KMS-11 (cell line): ENCODE data around the gene SLC12A5.

Experiments used
- H2AFZ ChIP-seq: fragments of 200-600 bp; sonication (generic); 2 replicates; pipeline ENCODE4 v1.6.1; 2016; ENCODE audit warnings: antibody characterized with exemption, mixed run types, low read depth
- H3K27ac ChIP-seq: fragments of 200-600 bp; sonication (generic); 2 replicates; pipeline ENCODE4 v1.6.1; 2016; ENCODE audit warnings: mild to moderate bottlenecking, mixed run types
- H3K27me3 ChIP-seq: fragments of 200-600 bp; sonication (generic); 2 replicates; pipeline ENCODE4 v1.6.1; 2017; ENCODE audit warnings: mild to moderate bottlenecking, low read depth, mixed run types, moderate library complexity; ENCODE audit not compliant: insufficient read depth
- H3K36me3 ChIP-seq: fragments of 200-600 bp; sonication (generic); 2 replicates; pipeline ENCODE4 v1.6.1; 2017; ENCODE audit warnings: mild to moderate bottlenecking, mixed run types; ENCODE audit not compliant: insufficient read depth
- H3K4me1 ChIP-seq: fragments of 200-600 bp; sonication (generic); 2 replicates; pipeline ENCODE4 v1.6.1; 2016; ENCODE audit warnings: mild to moderate bottlenecking, low read depth, mixed run types; ENCODE audit not compliant: poor library complexity, severe bottlenecking
- H3K4me2 ChIP-seq: fragments of 200-600 bp; sonication (generic); 2 replicates; pipeline ENCODE4 v1.7.0; 2016; ENCODE audit warnings: mild to moderate bottlenecking, mixed run types
- H3K4me3 ChIP-seq: fragments of 200-600 bp; sonication (generic); IDR thresholded peaks from 2 replicates; pipeline ENCODE4 v1.6.1; 2017; ENCODE audit warnings: low read depth, low read length, mixed read lengths; ENCODE audit not compliant: insufficient read depth
- H3K79me2 ChIP-seq: fragments of 200-600 bp; sonication (generic); 2 replicates; pipeline ENCODE4 v1.6.1; 2016; ENCODE audit warnings: low read depth, mixed run types; ENCODE audit not compliant: insufficient read depth
- H3K9ac ChIP-seq: fragments of 200-600 bp; sonication (generic); 2 replicates; pipeline ENCODE4 v1.6.1; 2016; ENCODE audit warnings: mild to moderate bottlenecking, mixed run types
- H4K20me1 ChIP-seq: fragments of 200-600 bp; sonication (generic); 2 replicates; pipeline ENCODE4 v1.6.1; 2016; ENCODE audit warnings: mild to moderate bottlenecking, mixed run types; ENCODE audit not compliant: insufficient read depth
- CTCF ChIP-seq: fragments of 200-600 bp; sonication (generic); conservative IDR thresholded peaks from 2 replicates; pipeline ENCODE4 v1.6.1; 2017; ENCODE audit warnings: low read depth, mild to moderate bottlenecking, antibody characterized with exemption, low read length, moderate library complexity, mixed read lengths

Gene SLC12A5

DNA sequence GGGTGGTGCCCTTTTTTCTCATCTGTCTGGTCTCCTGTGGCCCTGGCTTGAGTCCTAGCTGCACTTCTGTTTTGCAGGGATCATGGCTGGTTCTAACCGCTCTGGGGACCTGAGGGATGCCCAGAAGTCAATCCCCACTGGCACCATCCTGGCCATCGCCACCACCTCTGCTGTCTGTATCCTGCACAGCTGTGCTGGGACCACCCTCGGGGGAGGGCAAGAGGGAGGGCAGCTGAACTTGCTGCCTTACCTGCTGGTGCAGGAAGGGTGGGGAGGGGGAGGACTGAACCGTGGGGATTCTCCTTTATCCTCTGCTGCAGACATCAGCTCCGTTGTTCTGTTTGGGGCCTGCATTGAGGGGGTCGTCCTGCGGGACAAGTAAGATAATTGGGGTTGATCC is 14.5 kb downstream of the SLC12A5 start:
- no peak overlapping the region for H2AFZ ChIP-seq
- no peaks in the 10 kb centered on the region for H4K20me1 ChIP-seq
- H3K27ac ChIP-seq, result no peak overlapping the region
- no peak overlapping the region for H3K9ac ChIP-seq
- H3K4me2 ChIP-seq, result no peak overlapping the region
- no peak overlapping the region for H3K4me3 ChIP-seq
- no peaks in the 10 kb centered on the region for H3K79me2 ChIP-seq
- peaks cover 78% of the 10 kb centered on the region for H3K27me3 ChIP-seq
- H3K36me3 ChIP-seq, result no peaks in the 10 kb centered on the region
- TF ChIP-seq CTCF, result no peak
- no peaks in the 10 kb centered on the region for H3K4me1 ChIP-seq

DNA sequence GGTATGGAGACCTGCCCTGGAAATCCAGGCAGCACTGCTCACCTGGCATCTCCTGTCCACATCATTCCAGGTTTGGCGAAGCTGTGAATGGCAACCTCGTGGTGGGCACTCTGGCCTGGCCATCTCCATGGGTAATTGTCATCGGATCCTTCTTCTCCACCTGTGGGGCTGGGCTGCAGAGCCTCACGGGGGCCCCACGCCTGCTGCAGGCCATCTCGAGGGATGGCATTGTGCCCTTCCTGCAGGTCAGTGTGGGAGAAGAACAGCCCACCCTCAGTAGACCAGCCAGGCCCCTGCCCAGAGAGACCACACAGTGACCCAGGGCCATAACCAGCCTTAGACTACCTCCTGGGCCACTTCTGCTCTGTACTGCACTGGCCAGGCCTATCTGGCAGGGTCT is 15.9 kb downstream of the SLC12A5 start:
- H3K27me3 ChIP-seq, result peaks cover 82% of the 10 kb centered on the region
- no peak overlapping the region for H3K27ac ChIP-seq
- no peak overlapping the region for H3K4me3 ChIP-seq
- H3K79me2 ChIP-seq, result no peaks in the 10 kb centered on the region
- H3K36me3 ChIP-seq, result no peaks in the 10 kb centered on the region
- H2AFZ ChIP-seq, result no peak overlapping the region
- no peak for TF ChIP-seq CTCF
- H3K9ac ChIP-seq, result no peak overlapping the region
- no peaks in the 10 kb centered on the region for H4K20me1 ChIP-seq
- H3K4me2 ChIP-seq, result no peak overlapping the region
- H3K4me1 ChIP-seq, result no peaks in the 10 kb centered on the region

GRCh38 chr20:46046588-46047310 is 17.7 kb downstream of the SLC12A5 start:
- H3K36me3 ChIP-seq, result no peaks in the 10 kb centered on the region
- TF ChIP-seq CTCF, result no peak
- no peak overlapping the region for H3K4me2 ChIP-seq
- no peaks in the 10 kb centered on the region for H3K79me2 ChIP-seq
- H4K20me1 ChIP-seq, result no peaks in the 10 kb centered on the region
- H3K4me3 ChIP-seq, result no peak overlapping the region
- peaks cover 82% of the 10 kb centered on the region for H3K27me3 ChIP-seq
- H3K9ac ChIP-seq, result no peak overlapping the region
- H3K27ac ChIP-seq, result no peak overlapping the region
- no peaks in the 10 kb centered on the region for H3K4me1 ChIP-seq
- no peak overlapping the region for H2AFZ ChIP-seq

DNA sequence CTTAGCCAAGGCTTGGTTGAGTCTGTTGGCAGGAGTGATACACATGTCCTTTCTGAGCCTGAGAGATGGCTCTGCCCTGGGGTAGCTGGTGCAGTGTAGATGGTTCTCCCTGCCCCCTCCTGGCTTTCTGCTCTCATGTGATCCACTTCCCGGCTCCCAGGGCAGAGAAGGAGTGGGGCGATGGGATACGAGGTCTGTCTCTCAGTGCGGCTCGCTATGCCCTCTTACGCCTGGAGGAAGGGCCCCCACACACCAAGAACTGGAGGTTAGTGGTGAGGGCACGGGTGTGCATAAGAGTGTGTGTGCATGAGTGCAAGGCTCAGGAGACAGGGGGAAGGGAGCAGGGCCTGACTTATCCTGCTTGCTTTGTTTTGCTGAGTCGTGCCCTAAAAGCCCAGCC is 18.8 kb downstream of the SLC12A5 start:
- no peak overlapping the region for H3K27ac ChIP-seq
- H3K36me3 ChIP-seq, result no peaks in the 10 kb centered on the region
- H2AFZ ChIP-seq, result no peak overlapping the region
- H3K27me3 ChIP-seq, result peaks cover 73% of the 10 kb centered on the region
- no peak overlapping the region for H3K4me2 ChIP-seq
- no peaks in the 10 kb centered on the region for H3K79me2 ChIP-seq
- H3K4me3 ChIP-seq, result no peak overlapping the region
- no peaks in the 10 kb centered on the region for H4K20me1 ChIP-seq
- no peak overlapping the region for H3K9ac ChIP-seq
- TF ChIP-seq CTCF, result no peak
- H3K4me1 ChIP-seq, result no peaks in the 10 kb centered on the region
